Endometrial microvascular endothelial cells (primary cell): ENCODE results near the gene ABCD3. TPM values are rescaled to one million over a fixed set of nuclear protein-coding genes. Genes with fewer than 3 reads are reported as not detected.
"Not testable (repeated sequence)": the region's sequence is repeated elsewhere in the genome, so short reads cannot be mapped to it uniquely, and the experiment has no call there.

ENCODE experiments used
- in situ Hi-C: cut with HindIII; loops from 2 replicates; pipeline ENCODE4 v1.10.0; 2017; ENCODE audit warnings: low sequenced_read_pairs, low pct_unique_long_range_greater_than_20kb; ENCODE audit errors: inconsistent ontology term
- total RNA-seq: library from RNA; depleted of rRNA; stranded (reverse); fragments of >200 nt; gene quantifications from one replicate; pipeline ENCODE4 v1.2.3, GENCODE V29; 2015; ENCODE audit errors: inconsistent ontology term

The ABCD3 gene
- 35.1 TPM for total RNA-seq

GRCh38 chr1:94417978-94418663 is at the start of gene ABCD3:
TSS of gene ABCD3 (plus strand) at chr1:94418389. CDS start at chr1:94418479, 90 bp downstream.
- in situ Hi-C loops: no loop called here

GRCh38 chr1:94372771-94373170 is 45.4 kb upstream of the ABCD3 start:
- in situ Hi-C loops: not testable (repeated sequence)

- in situ Hi-C loops: not testable (repeated sequence)
Observed at GRCh38 chr1:94373311-94373710, 44.9 kb upstream of the ABCD3 start.

GRCh38 chr1:94375666-94376065 is 42.5 kb upstream of the ABCD3 start:
- in situ Hi-C loops: not testable (repeated sequence)

GRCh38 chr1:94378493-94378892 is 39.7 kb upstream of the ABCD3 start:
- in situ Hi-C loops: not testable (repeated sequence)

- in situ Hi-C loops: no loop called here
Observed at GRCh38 chr1:94379615-94380014, 38.6 kb upstream of the ABCD3 start.

- in situ Hi-C loops: no loop called here
Observed at GRCh38 chr1:94382201-94382600, 36.0 kb upstream of the ABCD3 start.

- in situ Hi-C loops: no loop called here
Observed at GRCh38 chr1:94383966-94384408, 34.2 kb upstream of the ABCD3 start.

GRCh38 chr1:94384485-94385265 is 33.5 kb upstream of the ABCD3 start:
- in situ Hi-C loops: no loop called here

GRCh38 chr1:94385308-94385929 is 32.8 kb upstream of the ABCD3 start:
- in situ Hi-C loops: no loop called here

- in situ Hi-C loops: no loop called here
Observed at GRCh38 chr1:94389298-94389697, 28.9 kb upstream of the ABCD3 start.

- in situ Hi-C loops: no loop called here
Observed at GRCh38 chr1:94394247-94394646, 23.9 kb upstream of the ABCD3 start.

- in situ Hi-C loops: no loop called here
Observed at GRCh38 chr1:94395231-94395630, 23.0 kb upstream of the ABCD3 start.

GRCh38 chr1:94395748-94396309 is 22.4 kb upstream of the ABCD3 start:
- in situ Hi-C loops: no loop called here

GRCh38 chr1:94396356-94397010 is 21.7 kb upstream of the ABCD3 start:
- in situ Hi-C loops: no loop called here

GRCh38 chr1:94398356-94398755 is 19.8 kb upstream of the ABCD3 start:
- in situ Hi-C loops: no loop called here

- in situ Hi-C loops: no loop called here
Observed at GRCh38 chr1:94399453-94399852, 18.7 kb upstream of the ABCD3 start.

GRCh38 chr1:94401206-94401605 is 17.0 kb upstream of the ABCD3 start:
- in situ Hi-C loops: no loop called here

- in situ Hi-C loops: no loop called here
Observed at GRCh38 chr1:94406446-94406845, 11.7 kb upstream of the ABCD3 start.
